ENCODE data around the gene TUBB2A.
A peak's percentile ranks its signal among the peaks of the same experiment; 100 is the strongest.
"Not testable (repeated sequence)": the region's sequence is repeated elsewhere in the genome, so short reads cannot be mapped to it uniquely, and the experiment has no call there.

The TUBB2A gene

DNA sequence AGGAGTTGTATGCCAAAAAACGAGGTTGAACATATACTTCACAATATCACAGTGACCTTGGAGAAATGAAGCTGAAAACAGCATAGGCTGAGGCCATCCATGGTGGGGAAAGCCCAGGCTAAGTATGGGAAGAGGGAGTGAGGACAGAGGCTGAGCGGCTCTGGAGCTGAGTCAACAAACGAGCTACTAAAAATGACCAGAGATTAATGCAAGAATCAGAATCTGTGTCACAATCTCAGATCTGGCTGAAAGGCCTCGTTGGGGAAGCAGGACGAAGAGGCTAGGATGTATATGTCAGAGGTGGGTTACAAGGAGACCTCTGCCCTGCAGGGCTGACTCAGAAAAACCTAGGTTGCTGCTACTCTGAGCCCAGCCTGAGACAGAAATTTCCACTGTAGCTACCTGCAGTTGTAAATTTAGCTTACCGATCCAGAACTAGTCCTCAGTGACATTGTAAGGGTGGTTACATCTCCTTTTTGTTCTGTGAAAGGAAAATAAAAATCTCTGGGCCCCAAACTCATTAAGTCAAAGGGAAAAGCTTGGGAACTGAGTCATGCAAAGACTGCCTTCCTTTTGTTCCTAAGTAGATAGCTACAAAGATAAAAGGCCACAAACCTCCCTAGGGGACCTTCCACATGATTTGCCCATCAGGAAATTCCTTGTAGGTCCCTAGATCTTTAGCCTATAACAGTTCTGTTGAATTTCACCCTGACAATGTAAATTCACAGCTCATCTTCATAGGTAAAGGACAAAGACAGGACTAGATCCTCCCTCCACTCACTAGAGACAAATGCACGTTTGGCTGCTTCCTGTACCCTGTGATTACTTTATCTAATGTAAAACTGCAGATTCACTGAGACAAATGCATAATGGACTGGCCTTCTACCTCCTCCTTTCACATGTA is 8.5 kb upstream of the TUBB2A start:
- TF ChIP-seq, protein P1, sequence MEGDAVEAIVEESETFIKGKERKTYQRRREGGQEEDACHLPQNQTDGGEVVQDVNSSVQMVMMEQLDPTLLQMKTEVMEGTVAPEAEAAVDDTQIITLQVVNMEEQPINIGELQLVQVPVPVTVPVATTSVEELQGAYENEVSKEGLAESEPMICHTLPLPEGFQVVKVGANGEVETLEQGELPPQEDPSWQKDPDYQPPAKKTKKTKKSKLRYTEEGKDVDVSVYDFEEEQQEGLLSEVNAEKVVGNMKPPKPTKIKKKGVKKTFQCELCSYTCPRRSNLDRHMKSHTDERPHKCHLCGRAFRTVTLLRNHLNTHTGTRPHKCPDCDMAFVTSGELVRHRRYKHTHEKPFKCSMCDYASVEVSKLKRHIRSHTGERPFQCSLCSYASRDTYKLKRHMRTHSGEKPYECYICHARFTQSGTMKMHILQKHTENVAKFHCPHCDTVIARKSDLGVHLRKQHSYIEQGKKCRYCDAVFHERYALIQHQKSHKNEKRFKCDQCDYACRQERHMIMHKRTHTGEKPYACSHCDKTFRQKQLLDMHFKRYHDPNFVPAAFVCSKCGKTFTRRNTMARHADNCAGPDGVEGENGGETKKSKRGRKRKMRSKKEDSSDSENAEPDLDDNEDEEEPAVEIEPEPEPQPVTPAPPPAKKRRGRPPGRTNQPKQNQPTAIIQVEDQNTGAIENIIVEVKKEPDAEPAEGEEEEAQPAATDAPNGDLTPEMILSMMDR (IDR thresholded peaks at IDR 0.05; ENCODE audit: low read depth, low read length) = no peak
- H3K4me3 ChIP-seq (ENCODE audit: low read depth, low read length) = no peak overlapping the region
- in situ Hi-C loops (cut with HindIII; ENCODE audit: low sequenced_read_pairs) = no loop called here
- DNase-seq (ENCODE audit: low read depth, low spot score) = peak; percentile 51

DNA sequence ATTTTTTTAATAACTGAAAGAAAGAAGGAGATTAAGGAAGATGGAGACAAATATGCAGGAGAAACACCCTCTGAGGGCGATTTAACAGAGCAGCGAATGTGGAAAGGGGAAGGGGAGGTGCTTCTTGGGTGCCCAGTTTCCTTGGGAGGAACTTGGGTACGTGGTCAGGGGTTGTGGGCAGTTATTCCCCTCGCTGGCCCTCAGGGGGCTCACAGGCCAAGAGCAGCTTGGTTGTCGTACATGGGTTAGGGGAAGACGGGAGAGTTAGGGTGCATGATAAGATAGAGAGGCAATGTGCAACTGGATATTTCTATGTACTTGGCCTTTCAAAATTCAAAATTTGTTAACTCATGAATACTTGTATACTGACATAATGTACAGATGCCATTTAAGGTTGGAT is 7.0 kb upstream of the TUBB2A start:
- no peak for DNase-seq (ENCODE audit: low read depth, low spot score)
- no peak overlapping the region for H3K4me3 ChIP-seq (ENCODE audit: low read depth, low read length)
- in situ Hi-C loops (cut with HindIII; ENCODE audit: low sequenced_read_pairs) = no loop called here
- TF ChIP-seq, protein P1 (IDR thresholded peaks at IDR 0.05; ENCODE audit: low read depth, low read length) = no peak

DNA sequence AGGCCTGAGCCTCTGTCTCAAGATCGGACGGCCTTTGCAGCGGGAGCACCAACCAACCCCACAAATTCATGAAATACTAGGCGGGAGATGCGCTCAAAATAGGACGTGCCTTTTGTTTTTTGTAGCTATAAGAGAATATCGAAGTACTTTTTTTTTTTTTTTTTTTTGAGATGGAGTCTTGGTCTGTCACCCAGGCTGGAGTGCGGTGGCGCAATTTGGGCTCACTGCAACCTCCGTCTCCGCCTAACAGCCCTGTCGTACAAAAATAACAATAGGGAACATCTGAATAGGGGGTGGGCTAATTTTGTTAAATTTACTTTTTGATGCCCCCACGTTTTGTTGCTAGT is 5.9 kb upstream of the TUBB2A start:
- DNase-seq (ENCODE audit: low read depth, low spot score) = no peak
- H3K4me3 ChIP-seq (ENCODE audit: low read depth, low read length) = peak overlapping the region; percentile 37
- in situ Hi-C loops (cut with HindIII; ENCODE audit: low sequenced_read_pairs) = no loop called here
- TF ChIP-seq, protein P1 (IDR thresholded peaks at IDR 0.05; ENCODE audit: low read depth, low read length) = peak; percentile 4

DNA sequence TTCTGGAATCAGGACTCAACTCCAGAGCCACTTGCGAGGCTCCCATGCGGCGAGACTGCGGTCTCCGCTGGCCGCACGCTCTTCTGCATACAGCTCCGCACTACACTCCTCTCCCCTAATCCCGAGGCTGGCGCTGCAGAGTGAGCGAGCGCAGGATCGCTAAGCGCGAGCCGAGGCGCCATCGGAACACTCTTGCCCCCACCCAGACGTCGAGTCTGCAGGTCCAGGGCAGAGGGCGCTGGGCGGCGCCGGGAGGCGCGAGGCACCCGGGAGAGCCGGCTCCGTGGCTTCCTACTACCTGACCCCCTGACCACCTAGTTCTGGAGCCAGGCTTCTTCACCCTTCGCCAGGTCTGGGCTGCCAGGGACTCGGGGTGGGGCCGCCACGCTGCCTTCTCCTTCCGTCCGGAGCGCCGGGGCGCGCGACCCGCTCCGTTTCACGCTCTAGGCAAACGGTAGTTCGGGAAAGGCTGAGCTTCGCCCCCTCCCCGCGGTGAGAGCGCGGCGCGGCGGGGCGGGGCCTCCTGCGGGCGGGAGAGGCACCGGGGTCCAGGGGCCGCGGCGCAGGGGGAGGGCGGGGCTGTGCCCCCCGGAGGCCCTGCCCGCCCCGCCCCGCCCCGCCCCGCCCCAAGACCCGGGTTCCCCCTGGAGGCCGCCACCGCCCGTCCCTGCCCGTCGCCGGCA is 5.4 kb upstream of the TUBB2A start:
- in situ Hi-C loops (cut with HindIII; ENCODE audit: low sequenced_read_pairs) = no loop called here
- DNase-seq (ENCODE audit: low read depth, low spot score) = peak; percentile 78
- H3K4me3 ChIP-seq (ENCODE audit: low read depth, low read length) = peak overlapping the region; percentile 61
- TF ChIP-seq, protein P1 (IDR thresholded peaks at IDR 0.05; ENCODE audit: low read depth, low read length) = peak; percentile 17

DNA sequence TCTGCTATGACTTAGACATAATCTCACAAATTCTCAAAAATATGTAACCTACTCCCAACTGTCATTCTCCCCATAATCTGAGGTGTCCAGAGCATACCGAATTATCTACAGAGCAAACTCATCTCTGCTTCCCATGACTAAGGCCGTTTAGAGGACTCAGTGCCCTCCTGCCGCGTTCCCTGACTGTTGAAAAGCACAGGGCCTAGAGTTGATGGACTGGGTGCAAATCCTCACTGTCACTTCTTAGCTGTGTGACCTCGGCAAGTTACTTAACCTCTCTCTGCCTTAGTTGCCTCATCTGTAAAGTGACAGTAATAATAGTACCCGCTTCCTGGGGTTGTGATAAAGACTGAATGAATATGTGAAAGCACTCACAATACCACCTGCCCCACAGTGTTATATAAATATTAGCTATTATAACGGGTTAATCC is 4.7 kb upstream of the TUBB2A start:
- DNase-seq (ENCODE audit: low read depth, low spot score) = peak; percentile 46
- in situ Hi-C loops (cut with HindIII; ENCODE audit: low sequenced_read_pairs) = no loop called here
- H3K4me3 ChIP-seq (ENCODE audit: low read depth, low read length) = peak overlapping the region; percentile 61
- TF ChIP-seq, protein P1 (IDR thresholded peaks at IDR 0.05; ENCODE audit: low read depth, low read length) = no peak

DNA sequence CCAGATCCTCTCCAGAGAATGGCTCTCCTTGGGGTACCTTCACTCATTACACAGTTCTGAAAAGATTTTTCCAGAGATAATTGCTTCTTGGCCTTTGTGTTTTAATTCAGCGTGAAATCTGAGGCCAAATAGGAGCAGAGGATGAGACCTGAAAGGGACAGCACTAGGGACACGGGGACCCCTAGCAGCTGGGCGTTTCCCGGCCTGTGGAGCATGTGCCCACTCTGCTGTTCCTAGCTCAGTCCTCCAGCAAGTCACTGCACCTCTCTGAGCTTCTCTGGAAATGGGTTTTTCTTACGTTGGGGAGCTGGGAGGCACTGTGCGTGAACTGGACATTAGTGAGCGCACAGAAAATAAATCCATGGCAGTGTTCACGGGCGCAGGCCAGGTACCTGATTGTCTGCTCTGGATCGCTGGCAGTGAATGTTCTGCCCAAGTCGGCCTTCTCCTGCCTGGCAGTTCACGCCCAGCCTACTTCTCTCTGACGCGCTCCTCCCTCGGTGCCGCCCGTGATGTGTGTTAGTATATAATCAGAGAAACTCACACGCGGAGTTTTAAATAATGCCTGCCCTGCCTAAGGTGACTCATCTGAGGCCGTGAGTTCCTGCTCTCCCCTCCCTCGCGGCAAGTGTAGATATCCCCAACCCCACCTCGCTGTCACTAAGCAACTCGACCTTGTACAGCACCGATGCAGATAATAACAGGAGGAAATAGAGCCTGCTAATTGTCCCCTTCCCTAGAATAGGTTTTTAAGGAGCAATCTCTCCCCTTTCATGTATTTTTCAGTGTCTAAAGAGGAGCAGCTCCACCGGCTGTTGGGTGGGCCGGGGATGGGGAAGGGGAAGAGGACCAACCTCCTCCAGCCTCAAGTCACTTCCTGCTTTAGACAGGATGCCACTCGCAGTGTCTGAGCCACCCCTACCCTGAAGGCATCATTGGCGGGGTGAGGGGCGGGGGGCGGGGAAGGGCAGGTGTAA is 2.7 kb upstream of the TUBB2A start:
- peak; percentile 51 for DNase-seq (ENCODE audit: low read depth, low spot score)
- TF ChIP-seq, protein P1 (IDR thresholded peaks at IDR 0.05; ENCODE audit: low read depth, low read length) = no peak
- H3K4me3 ChIP-seq (ENCODE audit: low read depth, low read length) = no peak overlapping the region
- in situ Hi-C loops (cut with HindIII; ENCODE audit: low sequenced_read_pairs) = no loop called here

DNA sequence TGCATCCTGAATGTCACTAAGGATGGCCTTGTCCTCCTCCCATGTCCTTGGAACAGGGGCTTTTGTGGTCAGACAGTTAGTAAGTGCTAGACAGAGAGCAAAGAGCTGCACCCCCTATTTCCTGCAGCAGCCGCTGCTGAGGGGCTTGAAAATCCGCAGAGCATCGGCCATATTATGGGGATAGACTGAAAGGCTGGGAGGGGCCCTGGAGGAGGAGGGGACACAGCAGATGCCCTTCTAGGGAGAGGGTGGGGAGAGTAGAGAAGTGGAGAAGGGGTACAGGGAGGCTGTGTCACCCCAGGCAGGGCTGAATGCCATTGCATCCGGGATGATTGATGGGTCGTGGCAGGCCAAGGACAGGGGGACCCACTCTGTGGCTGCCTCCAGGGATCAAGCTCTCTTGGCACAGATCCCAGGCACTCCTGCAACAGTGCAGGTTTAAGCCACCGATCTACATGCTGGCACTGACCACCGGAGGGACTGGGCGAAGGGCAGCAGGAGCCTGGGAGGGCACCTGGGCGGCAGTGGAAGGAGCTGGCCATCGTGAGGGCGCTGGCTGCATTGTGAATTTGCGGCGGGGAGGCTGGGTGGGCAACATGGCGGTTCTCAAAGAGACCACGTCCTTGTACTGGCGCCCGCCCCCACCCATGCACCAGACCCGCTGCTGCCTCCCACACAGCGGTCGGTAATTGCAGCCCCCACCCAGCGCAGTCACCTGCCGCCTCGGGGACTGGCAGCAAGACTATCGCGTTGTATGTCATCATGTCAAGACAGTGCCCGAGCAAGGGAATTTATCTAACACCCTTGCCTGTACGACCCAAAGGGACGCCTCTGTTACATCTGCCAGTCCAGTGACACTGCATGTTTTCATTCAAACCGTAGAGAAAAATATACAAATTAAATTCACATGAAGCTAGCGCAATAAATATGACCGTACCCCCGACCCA is 887 bp downstream of the TUBB2A start:
- in situ Hi-C loops (cut with HindIII; ENCODE audit: low sequenced_read_pairs) = not testable (repeated sequence)
- DNase-seq (ENCODE audit: low read depth, low spot score) = peak; percentile 22

DNA sequence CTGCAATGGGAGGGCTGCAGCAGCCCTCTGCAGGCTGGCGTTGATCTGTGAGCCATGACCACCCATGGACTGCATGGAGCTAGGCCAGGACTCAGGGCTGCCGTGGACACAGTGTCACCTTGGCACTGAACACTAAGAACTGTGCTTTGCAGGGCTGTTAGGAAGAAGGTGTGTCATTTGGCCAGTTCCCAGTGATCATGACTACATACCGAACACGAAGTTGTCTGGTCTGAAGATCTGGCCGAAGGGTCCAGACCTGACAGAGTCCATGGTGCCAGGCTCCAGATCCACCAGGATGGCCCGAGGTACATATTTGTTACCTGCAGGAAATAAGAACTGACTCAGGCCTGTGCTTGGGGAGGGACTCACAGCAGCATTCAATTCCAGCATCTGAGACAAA is 1.9 kb downstream of the TUBB2A start:
- H3K4me3 ChIP-seq (ENCODE audit: low read depth, low read length); in situ Hi-C loops (cut with HindIII; ENCODE audit: low sequenced_read_pairs); DNase-seq (ENCODE audit: low read depth, low spot score): not testable (repeated sequence)

More for the DNA sequence above, 887 bp downstream of the TUBB2A start:
- H3K4me3 ChIP-seq (ENCODE audit: low read depth, low read length) = peak overlapping the region; percentile 96

All from astrocyte of the spinal cord (primary cell).